NB4 (cell line): ENCODE results near the gene KRT39.

Experiments
- MYC ChIP-seq: IDR thresholded peaks from 2 replicates; pipeline ENCODE4 v1.6.1; 2011; ENCODE audit warnings: low read depth, low read length
- POLR2A ChIP-seq: IDR thresholded peaks from 2 replicates; pipeline ENCODE4 v1.6.1; 2011; ENCODE audit warnings: mild to moderate bottlenecking; ENCODE audit not compliant: insufficient read length; ENCODE audit errors: extremely low read depth
- TF ChIP-seq, protein P1 (sequence below): IDR thresholded peaks from one replicate; pipeline ENCODE4 v1.5.1; 2012; ENCODE audit warnings: low read depth, low read length
- TF ChIP-seq, protein P2 (sequence below): IDR thresholded peaks from 2 replicates; pipeline ENCODE4 v1.6.1; 2011; ENCODE audit warnings: low read depth, low read length

DNA sequence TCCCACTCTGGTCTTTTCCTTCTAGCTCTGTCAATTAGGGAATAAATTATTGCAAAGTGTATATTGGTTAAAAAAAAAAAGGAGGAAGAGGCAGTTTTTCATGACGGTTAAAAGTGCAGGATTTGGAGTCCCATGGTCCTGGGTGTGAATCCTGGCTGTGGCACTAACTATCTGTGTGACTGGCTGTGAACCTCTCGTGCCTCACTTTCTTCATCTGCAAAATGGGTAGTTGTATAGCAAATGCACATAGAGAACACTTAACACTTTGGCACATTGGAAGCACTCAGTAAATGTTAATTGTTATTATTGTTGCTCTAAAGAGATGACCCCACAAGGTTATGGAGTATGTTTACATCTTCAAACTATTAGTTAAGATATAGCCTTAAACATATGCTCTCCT is 18.8 kb downstream of the KRT39 start:
- TF ChIP-seq, protein P1, sequence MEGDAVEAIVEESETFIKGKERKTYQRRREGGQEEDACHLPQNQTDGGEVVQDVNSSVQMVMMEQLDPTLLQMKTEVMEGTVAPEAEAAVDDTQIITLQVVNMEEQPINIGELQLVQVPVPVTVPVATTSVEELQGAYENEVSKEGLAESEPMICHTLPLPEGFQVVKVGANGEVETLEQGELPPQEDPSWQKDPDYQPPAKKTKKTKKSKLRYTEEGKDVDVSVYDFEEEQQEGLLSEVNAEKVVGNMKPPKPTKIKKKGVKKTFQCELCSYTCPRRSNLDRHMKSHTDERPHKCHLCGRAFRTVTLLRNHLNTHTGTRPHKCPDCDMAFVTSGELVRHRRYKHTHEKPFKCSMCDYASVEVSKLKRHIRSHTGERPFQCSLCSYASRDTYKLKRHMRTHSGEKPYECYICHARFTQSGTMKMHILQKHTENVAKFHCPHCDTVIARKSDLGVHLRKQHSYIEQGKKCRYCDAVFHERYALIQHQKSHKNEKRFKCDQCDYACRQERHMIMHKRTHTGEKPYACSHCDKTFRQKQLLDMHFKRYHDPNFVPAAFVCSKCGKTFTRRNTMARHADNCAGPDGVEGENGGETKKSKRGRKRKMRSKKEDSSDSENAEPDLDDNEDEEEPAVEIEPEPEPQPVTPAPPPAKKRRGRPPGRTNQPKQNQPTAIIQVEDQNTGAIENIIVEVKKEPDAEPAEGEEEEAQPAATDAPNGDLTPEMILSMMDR = no peak
- TF ChIP-seq POLR2A (no peak), MYC (no peak)
- TF ChIP-seq, protein P2, sequence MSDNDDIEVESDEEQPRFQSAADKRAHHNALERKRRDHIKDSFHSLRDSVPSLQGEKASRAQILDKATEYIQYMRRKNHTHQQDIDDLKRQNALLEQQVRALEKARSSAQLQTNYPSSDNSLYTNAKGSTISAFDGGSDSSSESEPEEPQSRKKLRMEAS = no peak
